RPMI7951 (cell line): ENCODE data around the gene SRPK1. TPM values are rescaled to one million over a fixed set of nuclear protein-coding genes. Genes with fewer than 3 reads are reported as not detected.

Experiments used
- DNase-seq: peaks from one replicate; pipeline ENCODE4 v3.0.0-alpha.2; 2012; ENCODE audit warnings: low read depth
- total RNA-seq: library from RNA; depleted of rRNA; stranded (reverse); fragments of >200 nt; shearing (Covaris generic); gene quantifications from 2 replicates; pipeline ENCODE4 v1.2.3, GENCODE V29; 2014

Gene SRPK1
- total RNA-seq, 1 experiment from 2014 or later = 62.6 TPM

GRCh38 chr6:35817515-35817914, 103.4 kb downstream of the SRPK1 start:
- DNase-seq = no peak

- DNase-seq = no peak
These were observed 109.3 kb downstream of the SRPK1 start for GRCh38 chr6:35811699-35811995.

- DNase-seq = peak; percentile 51
These were observed 109.8 kb downstream of the SRPK1 start for GRCh38 chr6:35810971-35811698.

GRCh38 chr6:35809809-35810208, 111.1 kb downstream of the SRPK1 start:
- no peak for DNase-seq

- no peak for DNase-seq
These were observed 112.2 kb downstream of the SRPK1 start for GRCh38 chr6:35808688-35809087.

GRCh38 chr6:35804996-35805736, 115.7 kb downstream of the SRPK1 start, which contains the start of gene LHFPL5:
Gene LHFPL5, plus strand, starts transcription at chr6:35805352. Its CDS starts 319 bp downstream, at chr6:35805671.
- peak; percentile 24 for DNase-seq

- no peak for DNase-seq
These were observed 119.8 kb downstream of the SRPK1 start for GRCh38 chr6:35801148-35801547.

- DNase-seq = no peak
These were observed 122.2 kb downstream of the SRPK1 start for GRCh38 chr6:35798706-35799105.

- DNase-seq = no peak
These were observed 122.9 kb downstream of the SRPK1 start for GRCh38 chr6:35797837-35798526.

- DNase-seq = no peak
These were observed 124.7 kb downstream of the SRPK1 start for GRCh38 chr6:35796236-35796635.

GRCh38 chr6:35795453-35796071, 125.3 kb downstream of the SRPK1 start:
- no peak for DNase-seq

GRCh38 chr6:35794536-35795452, 126.1 kb downstream of the SRPK1 start:
- no peak for DNase-seq

- DNase-seq = no peak
These were observed 130.2 kb downstream of the SRPK1 start for GRCh38 chr6:35790683-35791082.

- DNase-seq = no peak
These were observed 132.4 kb downstream of the SRPK1 start for GRCh38 chr6:35788423-35788982.

- DNase-seq = no peak
These were observed 133.4 kb downstream of the SRPK1 start for GRCh38 chr6:35787266-35788218.

- no peak for DNase-seq
These were observed 134.1 kb downstream of the SRPK1 start for GRCh38 chr6:35786810-35787209.

GRCh38 chr6:35786272-35786671, 134.6 kb downstream of the SRPK1 start:
- DNase-seq = no peak

- no peak for DNase-seq
These were observed 136.7 kb downstream of the SRPK1 start for GRCh38 chr6:35784200-35784599.
